ENCODE measurements around the gene CPXM1.

Gene CPXM1

DNA sequence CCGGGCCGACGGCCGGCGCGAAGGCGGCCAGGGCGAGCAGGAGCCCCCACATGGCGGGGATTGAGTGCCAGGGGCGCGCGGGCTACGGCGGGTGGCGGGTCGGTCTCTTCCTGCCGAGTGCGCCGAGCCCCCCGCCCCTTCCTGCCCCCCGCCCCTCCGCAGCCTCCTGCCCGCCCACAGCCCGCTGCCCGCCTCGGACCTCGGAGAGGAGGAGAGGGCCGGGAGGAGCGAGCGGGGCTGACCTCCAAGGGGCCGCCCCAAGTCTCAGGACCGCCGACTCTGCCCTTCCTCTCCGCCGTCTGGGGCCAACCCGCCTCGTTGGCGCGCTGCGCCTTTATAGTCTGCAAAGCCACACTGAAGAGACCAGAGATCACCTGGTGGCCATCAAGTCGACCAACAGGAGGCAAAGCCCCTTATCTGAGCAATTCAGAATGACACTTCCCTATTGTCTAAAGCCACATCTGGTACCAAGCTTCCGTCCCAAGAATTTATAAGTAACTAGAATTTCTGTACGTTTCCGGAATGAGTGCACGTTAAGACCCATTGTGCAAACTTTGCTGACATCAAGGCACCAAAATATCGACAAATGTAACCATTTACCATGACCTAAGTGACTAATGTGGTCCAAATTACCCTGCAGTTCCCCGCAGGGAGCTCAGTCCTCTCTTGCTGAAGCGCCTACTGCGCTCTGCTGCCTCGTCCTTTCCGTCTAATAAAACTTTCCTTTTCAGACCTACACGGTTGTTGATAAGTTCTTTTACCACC lies at the start of gene CPXM1:
CPXM1 (minus strand) TSS at position 107 of the 765 bp plus-strand sequence; CDS start at position 52, 55 bp downstream.
- ChIA-PET POLR2A (no interaction called here), CTCF (interaction anchor here (1.0 kb wide), 2 partner anchors 9 to 10 kb away, joined by 3 read pairs; no protein-coding TSS in a partner anchor)
- TF ChIP-seq, protein P1, sequence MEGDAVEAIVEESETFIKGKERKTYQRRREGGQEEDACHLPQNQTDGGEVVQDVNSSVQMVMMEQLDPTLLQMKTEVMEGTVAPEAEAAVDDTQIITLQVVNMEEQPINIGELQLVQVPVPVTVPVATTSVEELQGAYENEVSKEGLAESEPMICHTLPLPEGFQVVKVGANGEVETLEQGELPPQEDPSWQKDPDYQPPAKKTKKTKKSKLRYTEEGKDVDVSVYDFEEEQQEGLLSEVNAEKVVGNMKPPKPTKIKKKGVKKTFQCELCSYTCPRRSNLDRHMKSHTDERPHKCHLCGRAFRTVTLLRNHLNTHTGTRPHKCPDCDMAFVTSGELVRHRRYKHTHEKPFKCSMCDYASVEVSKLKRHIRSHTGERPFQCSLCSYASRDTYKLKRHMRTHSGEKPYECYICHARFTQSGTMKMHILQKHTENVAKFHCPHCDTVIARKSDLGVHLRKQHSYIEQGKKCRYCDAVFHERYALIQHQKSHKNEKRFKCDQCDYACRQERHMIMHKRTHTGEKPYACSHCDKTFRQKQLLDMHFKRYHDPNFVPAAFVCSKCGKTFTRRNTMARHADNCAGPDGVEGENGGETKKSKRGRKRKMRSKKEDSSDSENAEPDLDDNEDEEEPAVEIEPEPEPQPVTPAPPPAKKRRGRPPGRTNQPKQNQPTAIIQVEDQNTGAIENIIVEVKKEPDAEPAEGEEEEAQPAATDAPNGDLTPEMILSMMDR (IDR thresholded peaks at IDR 0.05; ENCODE audit: control extremely low read depth, extremely low read depth, low read depth, missing control alignments): no peak
- peak; percentile 62 for DNase-seq (ENCODE audit: extremely low spot score)

DNA sequence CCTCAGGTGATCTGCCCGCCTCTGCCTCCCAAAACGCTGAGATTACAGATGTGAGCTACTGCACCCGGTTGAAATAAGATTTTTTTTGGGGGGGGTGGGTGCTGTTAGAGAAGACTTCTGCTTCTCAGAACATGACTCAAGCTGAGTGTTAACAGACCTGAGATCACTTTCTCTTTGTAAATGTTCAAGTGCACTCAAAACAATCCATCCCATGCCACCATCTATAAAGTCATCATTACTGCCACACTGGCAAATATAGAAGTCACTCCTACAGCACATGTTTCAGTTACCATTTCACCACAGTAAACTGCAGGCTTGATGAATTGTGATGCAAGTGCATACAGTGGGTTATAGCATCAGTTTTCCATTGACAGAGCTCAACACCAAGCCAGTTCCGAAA lies 49.1 kb upstream of the CPXM1 start:
- DNase-seq (ENCODE audit: extremely low spot score): no peak
- ChIA-PET POLR2A (no interaction called here), CTCF (interaction anchor here (1.3 to 1.5 kb wide), 3 partner anchors 13 to 162 kb away, joined by 4 read pairs; no protein-coding TSS in a partner anchor)
- TF ChIP-seq, protein P1 (IDR thresholded peaks at IDR 0.05; ENCODE audit: control extremely low read depth, extremely low read depth, low read depth, missing control alignments): no peak

DNA sequence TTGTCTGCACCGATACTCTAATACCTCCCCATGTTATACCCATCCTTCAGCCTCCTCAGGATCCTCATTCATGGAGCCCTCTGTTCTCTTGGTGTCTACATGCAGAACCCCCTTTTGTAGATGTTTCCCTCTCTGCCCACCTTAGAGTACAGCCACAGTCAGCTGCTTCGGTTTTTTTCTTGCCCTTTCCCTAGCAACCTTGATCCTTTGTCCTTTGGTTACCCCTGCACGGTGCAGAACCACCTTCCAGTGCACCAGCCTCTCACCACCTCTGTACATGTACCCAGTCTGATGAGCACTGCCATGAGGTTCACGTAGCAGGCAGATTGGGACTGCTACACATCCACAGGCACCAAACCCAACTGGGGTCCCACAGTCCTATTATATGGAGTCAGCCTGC lies 47.4 kb upstream of the CPXM1 start:
- no peak for DNase-seq (ENCODE audit: extremely low spot score)
- POLR2A ChIA-PET: no interaction called here
- CTCF ChIA-PET: interaction anchor here (0.7 to 1.6 kb wide), 3 partner anchors 17 to 40 kb away, joined by 3 to 4 read pairs (median 3); no protein-coding TSS in a partner anchor
- TF ChIP-seq, protein P1 (IDR thresholded peaks at IDR 0.05; ENCODE audit: control extremely low read depth, extremely low read depth, low read depth, missing control alignments): no peak

DNA sequence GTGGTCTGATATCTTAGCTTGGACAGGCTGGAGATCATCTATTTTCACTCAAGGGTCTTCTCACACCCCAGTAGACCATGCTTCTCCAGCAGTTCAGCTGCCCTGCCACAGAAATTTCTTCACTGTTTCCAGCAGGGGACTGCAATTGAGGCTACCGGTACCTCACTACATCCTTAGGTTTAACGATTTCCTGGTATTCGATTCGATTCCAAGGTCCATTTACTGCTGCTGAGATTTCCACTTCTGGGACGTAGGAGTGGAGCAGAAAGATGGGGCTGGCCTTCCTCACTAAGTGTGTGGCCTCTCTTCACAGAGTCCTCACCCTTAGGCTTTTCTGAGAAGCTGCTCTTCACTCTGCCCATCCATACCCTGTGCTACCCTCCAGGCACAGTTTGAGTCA lies 46.3 kb upstream of the CPXM1 start:
- CTCF ChIA-PET: interaction anchor here (1.6 kb wide), 1 partner anchor 41 kb away, joined by 3 read pairs; no protein-coding TSS in a partner anchor
- TF ChIP-seq, protein P1 (IDR thresholded peaks at IDR 0.05; ENCODE audit: control extremely low read depth, extremely low read depth, low read depth, missing control alignments): no peak
- POLR2A ChIA-PET: no interaction called here
- no peak for DNase-seq (ENCODE audit: extremely low spot score)

DNA sequence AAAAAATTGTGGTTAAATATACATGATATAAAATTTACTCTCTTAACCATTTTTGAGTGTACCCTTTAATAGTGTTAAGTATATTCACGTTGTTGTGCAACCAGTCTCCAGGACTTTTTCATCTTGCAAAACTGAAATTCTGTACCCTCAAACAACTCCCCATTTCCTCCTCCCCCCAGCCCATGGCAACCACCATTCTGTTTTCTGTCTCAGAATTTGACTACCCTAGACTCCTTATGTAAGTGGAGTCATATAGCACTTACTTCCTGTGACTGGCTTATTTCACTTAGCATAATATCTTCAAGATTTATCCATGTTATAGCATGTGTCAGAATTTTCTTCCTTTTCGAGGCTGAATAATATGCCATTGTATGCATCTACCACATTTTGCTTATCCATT lies 45.2 kb upstream of the CPXM1 start:
- no peak for DNase-seq (ENCODE audit: extremely low spot score)
- CTCF ChIA-PET: no interaction called here
- TF ChIP-seq, protein P1 (IDR thresholded peaks at IDR 0.05; ENCODE audit: control extremely low read depth, extremely low read depth, low read depth, missing control alignments): no peak
- POLR2A ChIA-PET: no interaction called here

DNA sequence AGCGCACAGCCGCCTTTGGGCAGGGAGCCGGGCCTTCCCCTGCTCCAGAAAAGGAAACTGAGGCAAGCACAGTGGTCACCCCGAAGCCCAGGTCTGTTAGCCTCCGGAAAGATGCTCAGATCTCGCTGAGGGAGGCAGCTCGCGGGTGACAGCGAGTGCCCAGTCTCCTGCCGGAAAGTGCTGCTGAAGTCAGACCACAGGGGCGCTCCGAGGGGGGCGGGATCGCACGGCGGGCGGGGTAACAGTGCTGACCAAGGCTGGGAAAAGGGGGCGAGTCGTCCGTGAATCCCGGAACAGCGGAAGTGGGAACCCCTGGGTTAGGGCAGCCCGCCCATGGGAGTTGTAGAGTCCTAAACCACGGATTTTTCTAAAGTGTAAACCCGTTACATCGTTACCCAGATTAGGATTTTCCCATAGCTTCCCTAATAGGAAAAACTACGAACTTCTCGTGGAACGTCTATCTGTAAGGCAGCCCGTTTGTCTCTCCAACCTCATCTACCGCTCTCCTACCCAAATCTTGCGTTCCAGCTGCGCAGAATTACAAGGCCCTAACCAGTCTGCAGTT lies 40.6 kb upstream of the CPXM1 start:
- TF ChIP-seq, protein P1 (IDR thresholded peaks at IDR 0.05; ENCODE audit: control extremely low read depth, extremely low read depth, low read depth, missing control alignments): no peak
- peak; percentile 67 for DNase-seq (ENCODE audit: extremely low spot score)
- ChIA-PET POLR2A (interaction anchor here (1.2 kb wide), 1 partner anchor 31 kb away, joined by 3 read pairs; no protein-coding TSS in a partner anchor), CTCF (interaction anchor here (0.9 kb wide), 1 partner anchor 11 kb away, joined by 4 read pairs; no protein-coding TSS in a partner anchor)
